H7 (cell line): ENCODE data around the gene ATP10B. TPM values are rescaled to one million over a fixed set of nuclear protein-coding genes. Genes with fewer than 3 reads are reported as not detected.
"Not testable (repeated sequence)": the region's sequence is repeated elsewhere in the genome, so short reads cannot be mapped to it uniquely, and the experiment has no call there.

Experiments used
- DNase-seq: peaks from one replicate; pipeline ENCODE4 v3.0.0; 2012
- H3K27me3 ChIP-seq: 2 replicates; pipeline ENCODE4 v1.6.0; 2011; ENCODE audit warnings: mild to moderate bottlenecking, low read length; ENCODE audit not compliant: control insufficient read depth, insufficient read depth
- H3K36me3 ChIP-seq: replicated peaks from 2 replicates; pipeline ENCODE4 v1.5.1; 2011; ENCODE audit warnings: low read length; ENCODE audit not compliant: control insufficient read depth, insufficient read depth
- H3K4me3 ChIP-seq: 2 replicates; pipeline ENCODE4 v1.5.1; 2011; ENCODE audit warnings: low read depth, mild to moderate bottlenecking, control low read depth, low read length, moderate library complexity; ENCODE audit not compliant: insufficient read depth
- total RNA-seq: library from RNA; depleted of rRNA; stranded (reverse); fragments of >200 nt; shearing (Covaris generic); gene quantifications from 2 replicates; pipeline ENCODE4 v1.2.3, GENCODE V29; 2014

ATP10B gene
- total RNA-seq, 1 experiment from 2014 or later = 0.03 TPM

DNA sequence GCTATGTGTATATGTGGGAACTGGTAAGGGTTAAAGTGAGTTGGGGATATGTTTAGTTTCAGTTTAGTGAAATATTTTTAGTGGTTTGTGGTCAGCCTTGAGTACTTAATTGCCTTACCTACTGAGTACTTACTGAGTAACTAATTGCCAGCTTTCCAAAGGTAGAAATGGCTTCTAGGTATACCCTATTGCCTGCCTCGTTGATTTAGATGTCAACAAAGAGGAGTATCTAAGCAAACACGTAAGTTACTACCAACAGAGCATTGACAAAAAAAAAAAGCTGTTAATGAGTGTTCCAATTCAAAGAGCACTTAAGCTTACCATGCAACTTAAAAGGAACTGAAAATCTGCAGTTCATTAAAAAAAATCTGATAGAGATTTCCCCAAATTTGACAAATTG is 8.8 kb downstream of the ATP10B start:
- no peaks in the 10 kb centered on the region for H3K36me3 ChIP-seq
- H3K4me3 ChIP-seq = no peak overlapping the region
- DNase-seq = no peak
- no peaks in the 10 kb centered on the region for H3K27me3 ChIP-seq

DNA sequence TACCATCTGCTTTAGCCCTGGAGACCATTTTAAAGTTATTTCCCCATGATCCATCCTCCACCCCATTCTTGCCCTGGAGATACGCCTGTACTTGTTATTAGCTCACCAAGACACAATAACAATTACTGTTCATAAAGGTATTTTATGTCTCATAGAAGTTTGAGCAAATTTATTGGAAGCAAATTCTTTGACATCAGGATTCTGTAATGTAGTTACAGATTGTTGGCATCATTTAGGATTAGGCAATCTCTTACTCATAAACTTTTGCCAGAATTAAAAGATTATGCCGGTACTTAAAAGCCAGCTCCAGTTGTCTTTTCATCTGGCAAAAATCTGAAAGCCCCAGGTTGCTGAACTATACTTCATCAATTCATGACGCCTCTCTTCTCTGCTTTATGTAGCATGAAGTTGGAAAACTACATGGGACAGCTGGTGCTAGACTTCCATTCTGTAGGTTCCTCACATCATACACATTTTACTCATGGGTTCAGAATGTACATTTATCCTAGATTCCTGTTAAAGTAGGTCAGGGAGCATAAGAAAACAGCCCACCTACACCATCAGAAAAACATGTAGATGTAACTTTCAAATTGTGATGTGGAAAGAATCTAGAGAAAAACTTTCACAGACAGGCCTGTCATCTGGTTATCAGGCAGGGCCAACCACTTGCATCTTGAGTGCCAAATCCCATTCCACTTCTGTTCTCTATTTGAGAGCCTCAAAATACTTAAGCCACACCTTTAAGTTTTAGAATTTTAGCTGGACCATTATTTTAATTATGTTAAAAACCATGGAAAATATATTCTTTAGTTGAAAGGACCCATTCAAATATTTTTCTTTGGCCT is 14.0 kb downstream of the ATP10B start:
- Histone ChIP-seq H3K4me3 (no peak overlapping the region), H3K36me3 (no peaks in the 10 kb centered on the region), H3K27me3 (no peaks in the 10 kb centered on the region)
- DNase-seq = no peak

DNA sequence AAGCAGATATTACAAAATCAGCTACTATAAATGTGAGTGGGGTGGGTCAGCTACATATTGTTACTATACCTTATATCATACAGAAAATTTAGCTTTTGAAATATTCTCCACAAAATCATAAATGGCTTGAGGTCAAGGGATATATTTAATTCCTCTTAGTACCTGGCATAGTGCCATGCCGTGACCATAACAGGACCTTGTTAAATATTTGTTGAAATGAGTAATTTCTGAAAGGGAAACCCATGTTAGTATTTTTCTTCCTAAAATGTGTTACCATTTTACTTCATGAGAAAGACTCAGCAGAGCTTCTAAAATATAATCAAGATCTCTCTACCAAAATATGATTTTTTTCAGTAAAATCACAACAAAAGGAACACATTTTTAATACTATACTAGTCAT is 14.8 kb downstream of the ATP10B start:
- Histone ChIP-seq H3K27me3 (no peaks in the 10 kb centered on the region), H3K4me3 (no peak overlapping the region), H3K36me3 (no peaks in the 10 kb centered on the region)
- DNase-seq = no peak

DNA sequence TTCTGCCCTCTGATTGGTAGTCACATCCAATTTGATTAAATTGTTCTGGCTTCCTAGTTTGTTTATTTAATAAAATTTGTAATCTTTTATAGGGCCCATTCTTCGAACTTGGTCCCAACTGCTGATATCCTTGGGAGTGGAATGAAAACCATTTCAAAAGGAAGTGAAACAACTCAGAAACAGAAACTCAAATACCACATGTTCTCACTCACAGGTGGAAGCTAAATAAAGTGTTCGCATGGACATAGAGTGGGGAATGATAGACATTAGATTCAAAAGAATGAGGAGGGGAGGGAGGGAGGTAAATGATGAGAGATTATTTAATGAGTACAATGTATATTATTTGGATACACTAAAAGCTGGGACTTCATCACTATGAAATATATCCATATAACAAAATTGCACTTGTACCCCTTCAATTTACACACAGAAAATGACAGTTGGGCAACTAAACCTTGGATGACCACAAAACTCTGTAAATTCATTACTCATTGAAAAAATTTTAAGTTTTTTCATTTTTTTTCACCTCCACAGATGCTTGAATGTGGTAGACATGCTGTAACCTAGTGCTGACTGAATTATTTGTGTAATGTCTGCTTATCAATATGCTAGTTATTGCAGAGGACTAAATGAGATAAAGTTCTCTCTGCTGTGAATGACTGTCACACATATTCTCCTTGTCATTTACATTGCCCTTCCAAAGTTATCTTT is 16.0 kb downstream of the ATP10B start:
- Histone ChIP-seq H3K4me3 (no peak overlapping the region), H3K27me3 (no peaks in the 10 kb centered on the region)
- DNase-seq = no peak

DNA sequence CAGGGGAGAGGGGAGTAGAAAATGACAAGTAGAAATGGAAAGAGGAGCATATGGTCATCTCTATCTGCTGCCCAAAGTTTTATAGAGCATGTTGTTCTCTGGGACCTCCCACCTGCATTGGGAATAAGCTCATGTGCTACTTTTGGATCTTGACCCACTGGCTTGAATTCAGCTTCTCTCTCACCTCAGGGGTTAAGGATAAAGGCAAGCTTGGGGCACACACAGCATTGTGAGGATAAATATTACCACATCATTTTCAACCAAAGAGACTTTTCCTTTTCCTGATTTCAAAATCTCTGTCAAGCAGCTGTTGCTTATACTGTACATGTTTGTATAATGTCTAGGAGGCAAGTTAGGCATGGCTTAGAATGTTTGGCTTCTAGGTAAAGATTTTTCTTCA is 16.6 kb downstream of the ATP10B start:
- no peak for DNase-seq
- H3K36me3 ChIP-seq = no peaks in the 10 kb centered on the region
- no peaks in the 10 kb centered on the region for H3K27me3 ChIP-seq
- H3K4me3 ChIP-seq = no peak overlapping the region

More for the DNA sequence above, 16.0 kb downstream of the ATP10B start:
- no peaks in the 10 kb centered on the region for H3K36me3 ChIP-seq

DNA sequence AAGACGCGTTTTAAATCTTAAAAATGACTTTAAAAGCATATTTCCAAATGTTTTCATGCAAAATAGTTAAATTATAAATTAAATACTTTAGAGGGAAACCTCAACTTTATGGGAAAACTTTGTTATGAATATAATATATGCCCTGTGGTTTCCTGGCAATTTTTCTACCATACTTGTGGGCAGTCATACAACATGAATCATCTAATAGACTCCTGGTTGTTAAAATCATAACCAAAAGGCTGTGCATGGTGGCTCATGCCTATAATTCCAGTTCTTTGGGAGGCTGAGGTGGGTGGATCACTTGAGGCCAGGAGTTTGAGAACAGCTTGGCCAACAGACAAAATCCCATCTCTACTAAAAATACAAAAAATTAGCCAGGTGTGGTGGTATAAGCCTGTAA is 18.2 kb downstream of the ATP10B start:
- DNase-seq = no peak
- no peaks in the 10 kb centered on the region for H3K27me3 ChIP-seq
- H3K36me3 ChIP-seq = no peaks in the 10 kb centered on the region
- H3K4me3 ChIP-seq = no peak overlapping the region

- no peak for DNase-seq
- H3K4me3 ChIP-seq = no peak overlapping the region
- H3K27me3 ChIP-seq = no peaks in the 10 kb centered on the region
- H3K36me3 ChIP-seq = no peaks in the 10 kb centered on the region
These were observed 20.2 kb downstream of the ATP10B start for GRCh38 chr5:160831801-160832200.

- DNase-seq = no peak
These were observed 27.6 kb downstream of the ATP10B start for GRCh38 chr5:160824301-160825001.

DNA sequence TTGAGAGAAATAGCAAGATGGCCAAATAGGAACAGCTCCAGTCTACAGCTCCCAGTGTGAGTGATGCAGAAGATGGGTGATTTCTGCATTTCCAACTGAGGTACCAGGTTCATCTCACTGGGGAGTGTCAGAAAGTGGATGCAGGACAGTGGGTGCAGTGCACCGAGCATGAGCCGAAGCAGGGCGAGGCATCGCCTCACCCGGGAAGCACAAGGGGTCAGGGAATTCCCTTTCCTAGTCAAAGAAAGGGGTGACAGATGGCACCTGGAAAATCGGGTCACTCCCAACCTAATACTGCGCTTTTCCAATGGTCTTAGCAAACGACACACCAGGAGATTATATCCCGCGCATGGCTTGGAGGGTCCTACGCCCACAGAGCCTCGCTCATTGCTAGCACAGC is 39.0 kb downstream of the ATP10B start:
- H3K4me3 ChIP-seq, DNase-seq, H3K36me3 ChIP-seq: not testable (repeated sequence)

More at GRCh38 chr5:160824301-160825001, 27.6 kb downstream of the ATP10B start:
- Histone ChIP-seq H3K27me3 (no peaks in the 10 kb centered on the region), H3K4me3 (no peak overlapping the region), H3K36me3 (no peaks in the 10 kb centered on the region)

DNA sequence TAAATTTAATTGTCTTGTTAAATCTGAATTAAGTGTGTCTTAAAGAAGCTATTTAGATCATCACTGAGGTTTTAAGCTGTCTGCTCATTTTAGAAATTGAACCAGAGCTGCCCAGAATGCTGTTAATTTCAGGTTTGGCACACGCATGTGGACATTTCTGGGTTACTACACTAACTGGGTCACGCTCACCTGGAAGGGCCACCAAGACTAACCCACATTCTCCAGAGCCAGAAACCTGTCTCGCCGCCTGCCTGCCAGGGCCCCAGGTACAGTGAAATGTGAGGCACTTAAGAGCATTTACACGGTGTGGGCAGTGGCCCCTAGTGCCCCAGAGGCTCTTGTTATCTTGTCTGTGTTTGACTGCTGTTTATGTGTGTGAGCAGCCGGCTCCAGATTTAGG is 46.6 kb downstream of the ATP10B start:
- no peak for DNase-seq
- no peaks in the 10 kb centered on the region for H3K36me3 ChIP-seq
- no peaks in the 10 kb centered on the region for H3K27me3 ChIP-seq
- H3K4me3 ChIP-seq = no peak overlapping the region

More for the DNA sequence above, 39.0 kb downstream of the ATP10B start:
- not testable (repeated sequence) for H3K27me3 ChIP-seq

DNA sequence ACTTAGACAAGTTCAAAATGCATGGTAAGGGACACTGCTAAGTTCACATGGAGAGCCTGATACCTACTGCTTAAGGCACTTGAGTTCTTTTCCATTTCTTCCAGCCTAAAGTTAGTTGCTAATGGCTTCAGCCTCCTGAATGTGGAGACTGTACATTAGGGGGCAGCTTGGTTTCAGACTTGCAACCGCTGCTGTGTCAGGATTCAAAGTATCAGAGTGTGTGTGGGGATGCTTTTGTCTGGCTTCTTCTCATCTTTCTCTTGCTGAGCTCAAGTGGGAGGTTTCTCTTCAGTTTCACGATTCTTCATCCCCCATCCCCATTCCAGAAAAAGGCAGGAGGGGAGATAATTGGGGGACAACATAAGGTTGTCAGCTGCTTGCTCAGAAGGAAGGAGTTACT is 49.4 kb downstream of the ATP10B start:
- Histone ChIP-seq H3K4me3 (no peak overlapping the region), H3K36me3 (no peaks in the 10 kb centered on the region), H3K27me3 (no peaks in the 10 kb centered on the region)
- no peak for DNase-seq

DNA sequence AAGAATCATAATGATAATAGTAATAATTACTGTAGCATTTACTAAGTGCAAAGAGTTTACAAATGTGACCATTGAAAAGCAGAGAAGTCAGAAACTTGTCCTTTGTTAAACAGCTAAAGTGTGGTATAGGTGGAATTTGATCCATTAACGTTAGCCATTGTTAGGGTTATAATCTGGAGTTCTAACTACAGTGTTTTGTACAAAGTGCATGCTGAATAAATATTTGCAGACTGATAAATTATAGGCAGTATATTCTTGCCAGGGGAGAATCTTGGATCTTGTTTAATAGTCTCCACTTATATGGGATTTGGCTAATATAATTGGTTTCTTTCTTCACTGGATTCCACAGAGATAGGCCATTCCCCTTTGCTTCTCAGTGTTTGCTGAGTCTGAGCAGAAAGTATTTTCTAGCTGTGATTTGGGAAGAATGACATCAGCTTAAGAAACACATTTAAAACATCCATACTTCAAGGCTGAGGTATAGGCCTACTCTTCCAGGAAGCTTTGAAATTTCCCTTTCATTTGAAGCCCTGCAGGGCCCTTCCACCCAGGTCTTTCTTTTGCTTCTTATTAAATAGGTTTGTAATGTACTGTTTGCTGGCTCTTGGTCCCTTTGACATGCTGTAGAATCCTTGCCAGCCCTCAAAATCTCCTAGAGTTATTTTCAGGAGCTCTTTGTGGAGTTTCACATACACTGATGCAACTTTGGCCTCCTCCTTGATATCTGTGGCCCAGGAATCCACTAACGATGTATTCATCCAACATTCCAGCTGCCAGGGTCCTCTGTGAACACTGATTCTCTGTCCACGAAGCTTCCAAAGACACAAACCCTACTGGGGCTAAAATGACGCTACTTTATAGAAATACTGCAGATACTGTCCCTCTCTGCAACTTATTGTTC is 51.4 kb downstream of the ATP10B start:
- no peak for DNase-seq
- Histone ChIP-seq H3K36me3 (no peaks in the 10 kb centered on the region), H3K4me3 (no peak overlapping the region), H3K27me3 (no peaks in the 10 kb centered on the region)

- H3K4me3 ChIP-seq = no peak overlapping the region
- no peak for DNase-seq
- no peaks in the 10 kb centered on the region for H3K27me3 ChIP-seq
- no peaks in the 10 kb centered on the region for H3K36me3 ChIP-seq
These were observed 52.8 kb downstream of the ATP10B start for GRCh38 chr5:160799184-160799583.

GRCh38 chr5:160797020-160797419 is 55.0 kb downstream of the ATP10B start:
- Histone ChIP-seq H3K36me3 (no peaks in the 10 kb centered on the region), H3K4me3 (no peak overlapping the region), H3K27me3 (no peaks in the 10 kb centered on the region)
- DNase-seq = no peak
